Pons (tissue), 1 donor: ENCODE data around the gene CHAC1.

Experiments
- DNase-seq: peaks from one replicate; pipeline ENCODE4 v3.0.0-alpha.2; 2016; ENCODE audit warnings: low spot score

The CHAC1 gene

DNA sequence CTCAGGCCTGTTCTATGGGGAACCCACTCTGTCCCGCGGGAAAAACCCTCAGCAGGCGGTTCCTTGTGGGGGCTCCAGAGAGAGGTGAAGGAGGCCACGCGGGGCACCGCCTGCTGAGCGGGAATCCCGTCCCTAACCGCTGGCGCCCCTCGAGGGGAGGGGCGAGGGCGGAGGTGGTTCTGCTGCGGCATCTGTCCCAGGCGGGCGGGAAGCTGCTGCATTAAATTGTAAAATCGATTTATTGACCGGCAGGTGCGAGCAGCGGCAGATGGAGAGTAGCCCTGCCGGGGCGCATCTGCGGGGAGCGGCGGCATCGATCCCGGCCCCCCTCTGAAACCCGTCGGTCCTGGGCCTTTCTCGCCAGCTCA, 27.8 kb upstream of the CHAC1 start:
- DNase-seq = no peak

DNA sequence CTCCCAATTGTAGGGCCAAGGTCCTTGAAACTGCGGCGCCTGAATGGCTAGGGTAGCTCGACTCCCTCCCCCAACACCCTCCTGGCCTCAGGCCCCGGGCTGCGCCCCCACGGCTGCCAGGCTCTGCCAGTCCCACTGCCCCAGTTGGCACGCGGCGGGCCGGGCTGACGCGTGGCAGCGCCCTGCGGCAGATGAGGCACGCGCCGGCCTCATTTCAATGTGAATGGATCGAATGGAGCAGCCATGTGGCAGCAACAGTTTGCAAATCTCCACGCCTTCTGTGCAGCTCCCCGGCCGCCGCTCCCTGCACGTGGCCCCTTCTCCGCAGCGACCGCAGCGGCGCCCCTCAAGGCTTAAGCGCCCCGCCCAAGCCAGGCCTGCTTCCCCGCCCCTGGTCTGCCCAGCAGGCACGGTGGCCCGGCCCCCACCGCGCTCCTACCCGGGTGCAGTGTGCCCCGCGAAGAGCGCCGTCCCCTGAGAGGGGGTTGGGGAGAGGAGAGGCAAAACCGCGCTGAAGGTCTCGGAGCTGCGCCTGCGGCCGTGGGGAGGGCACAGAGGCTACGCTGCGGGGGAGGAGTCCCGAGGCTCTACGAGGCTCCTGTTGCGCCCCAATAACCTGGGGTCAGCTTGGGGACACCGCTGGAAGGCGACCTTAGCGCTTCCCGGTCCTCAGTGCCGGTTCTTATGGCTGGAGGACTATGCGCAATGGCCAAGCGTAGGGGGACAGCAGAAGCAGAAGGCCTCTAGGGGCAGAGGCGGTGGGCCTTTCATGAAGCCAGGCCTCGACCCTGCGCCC, 27.2 kb upstream of the CHAC1 start:
- DNase-seq = no peak

DNA sequence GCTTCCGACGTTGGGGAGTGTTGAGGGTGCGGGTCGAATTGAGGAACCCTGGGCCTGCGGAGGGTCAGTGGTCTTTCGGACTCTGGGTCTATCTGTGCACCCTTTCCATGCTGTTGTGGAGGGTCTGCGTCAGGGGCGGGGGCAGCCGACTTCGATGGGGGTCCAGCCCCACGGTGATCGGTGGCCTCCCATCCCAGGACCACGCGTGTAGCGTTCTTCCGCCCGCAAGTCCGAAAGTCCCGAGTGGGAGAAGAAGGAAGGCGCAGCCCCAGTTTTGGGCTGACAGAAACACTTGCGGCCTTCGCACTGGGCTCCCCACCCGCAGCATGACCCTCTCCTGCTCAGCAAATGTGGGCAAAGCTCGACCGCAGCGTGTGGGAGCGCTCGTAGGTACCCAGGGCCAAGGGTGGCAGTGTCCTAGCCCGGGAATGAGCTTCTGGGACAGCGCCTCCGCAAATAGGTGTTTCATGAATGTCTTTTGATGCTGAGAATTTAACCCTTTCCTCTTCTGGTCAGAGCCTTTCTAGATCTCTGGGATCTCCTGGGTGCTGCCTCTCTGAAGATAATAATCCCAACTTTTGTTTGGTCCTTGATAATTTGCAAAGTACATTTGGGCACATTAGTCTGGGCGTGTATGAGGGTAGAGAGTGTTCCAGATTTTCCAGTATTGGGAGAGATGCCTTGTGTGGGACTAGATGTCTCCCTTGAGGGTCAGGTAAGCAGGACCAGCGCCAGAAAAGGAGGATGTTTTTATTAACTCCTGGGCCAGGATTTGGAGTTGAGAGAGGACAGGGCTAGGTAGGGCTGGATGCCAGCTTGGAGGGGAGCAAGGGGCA, 26.4 kb upstream of the CHAC1 start:
- DNase-seq = no peak

DNA sequence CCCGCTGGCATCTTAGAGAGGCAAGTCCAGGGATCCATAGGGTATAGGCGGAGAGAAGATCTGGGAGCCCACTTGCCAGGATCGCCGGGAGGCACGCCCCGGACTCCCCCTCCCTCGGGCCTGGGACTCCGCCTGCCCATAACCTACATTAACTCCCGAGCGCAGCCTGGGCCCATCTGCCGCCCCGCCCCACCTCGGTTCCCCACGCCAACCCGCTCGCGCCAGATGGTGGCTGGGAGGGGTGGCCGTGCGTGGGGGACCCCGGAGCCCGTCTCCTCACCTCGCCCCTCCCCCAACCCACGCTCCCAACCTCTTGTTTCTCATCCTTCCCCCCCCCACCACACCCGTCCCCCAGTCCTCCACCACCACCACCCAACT, 25.8 kb upstream of the CHAC1 start:
- no peak for DNase-seq

DNA sequence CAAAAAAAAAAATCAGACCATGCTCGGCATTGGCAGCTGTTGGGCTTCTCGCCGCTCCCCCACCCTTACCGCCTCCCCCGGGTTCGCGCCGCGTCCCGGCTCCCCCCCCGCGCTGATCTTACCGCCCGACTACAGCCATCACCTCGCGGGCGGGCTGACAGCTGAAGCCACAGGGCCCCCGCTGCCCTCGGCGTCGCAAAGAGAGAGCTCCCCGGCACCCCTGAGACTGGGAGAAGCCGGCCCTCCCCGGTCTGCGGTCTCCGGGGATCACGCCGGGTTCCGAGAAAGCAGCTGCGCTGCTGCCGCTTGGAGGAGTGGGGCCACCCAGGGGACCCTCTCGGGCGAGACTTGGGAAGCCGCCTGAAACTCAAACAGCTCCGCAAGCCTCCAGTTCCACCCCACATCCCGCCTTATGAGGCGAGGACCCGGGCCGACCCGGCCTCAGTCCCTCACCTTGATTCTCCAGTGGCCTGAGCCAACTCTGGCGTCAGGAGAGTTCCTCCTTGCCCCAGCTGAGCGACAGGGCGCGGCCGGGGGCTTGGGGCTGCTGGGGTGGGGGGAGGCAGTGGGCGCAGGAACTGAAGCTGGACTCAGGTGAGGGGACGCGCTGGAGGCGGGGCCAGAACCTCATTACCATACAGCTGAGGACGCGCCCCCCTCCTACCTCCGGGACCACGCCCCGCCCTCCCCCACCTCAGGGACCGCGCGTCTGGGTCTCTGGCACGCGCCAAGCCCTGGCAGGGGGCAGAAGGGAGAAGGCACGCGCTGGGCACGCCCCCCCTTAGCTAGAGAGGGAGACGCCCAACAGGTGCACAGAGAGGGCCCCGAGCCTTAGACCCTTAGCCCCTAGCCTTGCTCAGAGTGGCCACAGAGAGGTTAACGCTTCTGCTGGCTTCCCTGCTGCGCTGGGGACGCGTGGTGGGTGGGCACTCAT, 25.1 kb upstream of the CHAC1 start:
- no peak for DNase-seq

DNA sequence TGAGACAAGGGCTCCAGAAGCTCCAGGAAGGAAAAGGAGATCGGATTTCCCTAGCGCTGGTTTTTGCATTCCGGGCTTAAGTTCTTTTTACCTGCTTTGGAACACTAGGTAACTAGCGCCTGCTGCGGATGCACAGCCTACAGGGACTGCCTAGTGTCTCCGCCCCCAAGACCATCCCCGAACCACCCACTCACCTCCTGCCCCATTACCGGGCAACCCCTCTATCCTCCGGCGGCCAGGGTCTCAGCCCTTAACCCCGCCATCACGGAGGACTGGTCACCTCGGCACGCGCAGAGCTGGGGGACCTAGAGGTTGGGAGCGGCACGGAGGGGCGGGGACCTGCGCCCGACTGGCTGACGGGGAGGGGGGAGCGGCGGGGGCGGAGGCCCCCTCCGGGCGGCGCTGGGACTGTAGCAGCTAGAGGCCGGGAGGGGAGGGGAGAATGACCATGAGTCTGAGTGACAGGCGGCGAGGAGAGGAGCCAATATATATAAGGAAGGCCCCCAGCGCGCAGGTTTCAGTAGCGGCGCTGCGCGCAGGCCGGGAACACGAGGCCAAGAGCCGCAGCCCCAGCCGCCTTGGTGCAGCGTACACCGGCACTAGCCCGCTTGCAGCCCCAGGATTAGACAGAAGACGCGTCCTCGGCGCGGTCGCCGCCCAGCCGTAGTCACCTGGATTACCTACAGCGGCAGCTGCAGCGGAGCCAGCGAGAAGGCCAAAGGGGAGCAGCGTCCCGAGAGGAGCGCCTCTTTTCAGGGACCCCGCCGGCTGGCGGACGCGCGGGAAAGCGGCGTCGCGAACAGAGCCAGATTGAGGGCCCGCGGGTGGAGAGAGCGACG, 24.2 kb upstream of the CHAC1 start, which contains the start of gene DLL4:
Gene DLL4 (plus strand): TSS at position 520 of the 839 bp plus-strand sequence. CDS start 329 bp downstream, outside the sequence.
- no peak for DNase-seq

DNA sequence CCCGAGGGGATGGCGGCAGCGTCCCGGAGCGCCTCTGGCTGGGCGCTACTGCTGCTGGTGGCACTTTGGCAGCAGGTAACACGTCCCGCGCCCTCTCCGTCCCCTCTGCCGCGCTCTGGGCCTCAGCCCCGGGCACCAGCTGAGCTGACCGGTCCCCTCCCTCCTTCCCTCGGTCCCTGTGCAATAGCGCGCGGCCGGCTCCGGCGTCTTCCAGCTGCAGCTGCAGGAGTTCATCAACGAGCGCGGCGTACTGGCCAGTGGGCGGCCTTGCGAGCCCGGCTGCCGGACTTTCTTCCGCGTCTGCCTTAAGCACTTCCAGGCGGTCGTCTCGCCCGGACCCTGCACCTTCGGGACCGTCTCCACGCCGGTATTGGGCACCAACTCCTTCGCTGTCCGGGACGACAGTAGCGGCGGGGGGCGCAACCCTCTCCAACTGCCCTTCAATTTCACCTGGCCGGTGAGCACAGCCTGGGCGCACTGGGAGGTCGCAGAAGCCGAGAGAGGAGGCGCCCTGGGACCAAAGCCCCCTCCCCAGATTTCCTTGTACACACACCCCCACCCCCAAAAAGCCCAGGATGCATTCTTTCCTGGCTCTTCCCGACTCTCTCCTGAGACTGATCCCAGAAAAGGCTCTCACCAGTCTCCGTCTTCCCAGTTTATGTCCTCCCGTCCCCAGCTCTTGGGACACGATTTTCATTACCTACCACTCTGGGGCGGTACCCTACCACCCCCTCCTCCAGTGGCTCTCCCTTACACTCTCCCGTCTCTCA, 23.4 kb upstream of the CHAC1 start:
- no peak for DNase-seq

DNA sequence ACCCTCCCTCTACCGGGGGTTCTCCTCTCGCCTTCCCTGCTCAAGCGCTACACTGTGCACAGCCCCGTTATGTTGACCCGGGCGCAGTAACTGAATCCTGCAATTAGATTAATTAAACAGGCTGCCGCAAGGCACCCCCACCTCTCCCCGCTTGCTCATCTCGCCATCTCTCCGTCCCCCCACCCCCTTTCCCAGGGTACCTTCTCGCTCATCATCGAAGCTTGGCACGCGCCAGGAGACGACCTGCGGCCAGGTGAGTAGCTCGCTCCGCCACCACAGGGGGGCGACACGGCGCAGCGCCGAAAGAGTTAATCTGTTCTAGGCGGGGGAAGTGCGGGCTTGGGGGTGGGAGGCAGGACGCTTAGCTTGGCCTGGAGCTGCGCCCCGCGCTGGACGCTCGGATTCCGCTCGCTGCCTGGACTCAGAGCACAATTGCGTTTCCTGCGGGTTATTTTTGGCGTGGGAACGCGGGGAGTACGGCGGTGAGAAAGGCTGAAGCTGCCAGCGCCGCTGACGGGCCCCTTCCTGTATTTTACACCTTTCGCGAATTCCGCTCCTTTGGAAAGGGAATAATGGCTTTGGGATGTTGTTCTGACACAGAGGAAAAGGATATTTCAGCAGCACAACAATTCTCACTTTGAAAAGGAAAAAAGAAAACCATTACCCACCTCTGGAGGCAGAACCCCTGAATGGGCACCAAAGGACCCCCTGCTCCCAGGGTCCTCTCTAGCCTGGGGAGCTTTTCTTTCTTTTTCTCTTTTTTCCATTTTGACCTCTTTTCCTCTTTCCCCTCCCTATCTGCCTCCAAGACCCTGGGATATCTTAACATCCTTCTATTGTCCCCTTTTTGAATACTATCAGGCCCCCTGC, 22.6 kb upstream of the CHAC1 start:
- DNase-seq = no peak

DNA sequence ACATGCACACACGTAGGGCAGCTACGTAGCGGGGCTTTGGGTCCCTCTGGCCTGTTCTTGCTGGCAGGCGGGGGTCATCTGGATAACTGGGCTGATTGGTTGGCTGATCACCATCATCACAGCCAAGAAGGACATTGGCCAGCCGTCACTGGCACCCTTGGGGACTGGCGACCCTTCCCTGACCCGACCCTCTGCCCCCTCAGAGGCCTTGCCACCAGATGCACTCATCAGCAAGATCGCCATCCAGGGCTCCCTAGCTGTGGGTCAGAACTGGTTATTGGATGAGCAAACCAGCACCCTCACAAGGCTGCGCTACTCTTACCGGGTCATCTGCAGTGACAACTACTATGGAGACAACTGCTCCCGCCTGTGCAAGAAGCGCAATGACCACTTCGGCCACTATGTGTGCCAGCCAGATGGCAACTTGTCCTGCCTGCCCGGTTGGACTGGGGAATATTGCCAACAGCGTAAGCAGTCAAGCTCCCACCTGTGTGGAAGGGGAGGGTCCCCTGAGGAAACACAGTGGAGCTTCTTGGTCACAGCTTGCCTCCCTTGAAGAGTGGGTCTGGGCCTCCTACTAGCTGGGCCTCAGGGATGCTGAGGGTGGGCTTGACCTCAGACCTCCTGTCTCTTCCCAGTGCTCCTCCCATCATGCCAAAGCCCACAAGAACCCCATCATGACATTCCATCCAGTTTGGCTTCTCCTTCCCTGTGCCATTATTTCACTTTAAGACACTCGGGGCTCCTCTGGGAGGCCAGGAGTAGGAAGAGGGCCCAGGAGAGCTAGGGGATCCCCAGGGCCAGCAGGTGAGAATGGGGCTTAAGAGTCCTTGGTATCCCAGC, 21.8 kb upstream of the CHAC1 start:
- no peak for DNase-seq

DNA sequence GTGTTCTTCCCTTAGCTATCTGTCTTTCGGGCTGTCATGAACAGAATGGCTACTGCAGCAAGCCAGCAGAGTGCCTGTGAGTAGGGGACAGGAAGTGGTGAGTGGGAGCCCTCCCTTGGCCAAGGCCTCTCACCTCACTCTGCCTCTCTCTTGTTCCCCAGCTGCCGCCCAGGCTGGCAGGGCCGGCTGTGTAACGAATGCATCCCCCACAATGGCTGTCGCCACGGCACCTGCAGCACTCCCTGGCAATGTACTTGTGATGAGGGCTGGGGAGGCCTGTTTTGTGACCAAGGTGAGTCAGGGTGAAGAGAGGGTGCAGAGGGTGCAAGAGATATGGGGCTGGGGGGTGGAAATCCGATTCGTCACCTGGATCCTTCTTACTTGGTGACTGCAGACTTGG, 21.1 kb upstream of the CHAC1 start:
- DNase-seq = no peak

DNA sequence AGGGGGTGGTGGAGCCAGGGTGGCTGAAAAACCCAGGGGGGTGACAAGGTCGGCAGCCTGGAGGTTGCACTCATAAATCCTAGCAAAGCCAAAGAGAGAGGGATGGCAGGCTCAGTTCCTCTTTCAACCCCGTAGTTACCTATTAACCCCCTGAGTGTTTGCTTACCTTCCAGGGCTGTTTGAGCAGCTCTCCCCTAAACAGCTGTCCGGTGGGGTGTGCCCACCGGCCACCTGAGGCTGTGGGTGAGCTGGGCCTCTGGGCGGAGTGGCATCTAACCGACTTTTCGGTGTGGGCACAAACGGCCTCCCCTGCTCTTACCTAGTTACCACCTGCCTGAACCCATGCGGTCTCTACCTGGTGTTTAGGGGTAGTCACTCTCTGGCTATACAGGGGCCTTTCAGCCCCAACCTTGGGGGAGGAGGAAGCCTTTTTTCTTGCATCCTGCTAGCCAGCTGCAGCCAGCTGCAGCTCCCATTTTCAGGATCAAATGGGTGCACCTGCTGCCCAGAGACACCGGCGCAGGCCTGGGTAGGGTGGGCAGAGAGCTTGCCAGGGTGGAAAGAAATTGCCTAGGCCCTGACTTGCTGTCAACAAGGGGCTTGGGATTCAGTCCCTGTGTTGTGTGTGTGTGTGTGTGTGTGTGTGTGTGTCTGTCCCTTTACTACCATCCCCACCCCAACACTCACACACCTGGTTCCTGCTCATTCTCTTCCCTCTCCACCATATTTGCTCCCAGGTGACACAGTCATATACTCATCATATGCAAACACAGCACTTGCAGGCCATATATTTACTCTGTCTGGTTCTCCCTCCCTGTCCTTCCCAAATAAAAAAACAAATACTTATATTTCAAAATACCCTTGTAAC, 20.4 kb upstream of the CHAC1 start:
- DNase-seq = no peak

DNA sequence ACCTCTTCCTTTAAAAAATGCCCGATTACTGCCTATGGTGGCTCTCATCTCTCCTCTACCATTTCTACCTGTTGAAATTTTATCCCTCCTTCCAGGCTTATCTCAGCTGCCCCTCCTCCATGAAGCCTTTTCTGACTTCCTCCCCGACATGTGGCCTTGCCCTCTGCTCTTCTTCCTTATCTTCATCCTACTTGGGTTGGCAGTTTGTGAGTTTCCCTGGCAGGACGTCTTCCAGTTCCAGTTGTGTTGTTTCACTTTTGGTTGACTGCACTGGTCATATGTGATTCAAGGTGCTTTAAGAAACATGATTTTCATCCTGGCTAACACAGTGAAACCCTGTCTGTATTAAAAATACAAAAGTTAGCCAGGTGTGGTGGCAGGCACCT, 19.8 kb upstream of the CHAC1 start:
- no peak for DNase-seq

DNA sequence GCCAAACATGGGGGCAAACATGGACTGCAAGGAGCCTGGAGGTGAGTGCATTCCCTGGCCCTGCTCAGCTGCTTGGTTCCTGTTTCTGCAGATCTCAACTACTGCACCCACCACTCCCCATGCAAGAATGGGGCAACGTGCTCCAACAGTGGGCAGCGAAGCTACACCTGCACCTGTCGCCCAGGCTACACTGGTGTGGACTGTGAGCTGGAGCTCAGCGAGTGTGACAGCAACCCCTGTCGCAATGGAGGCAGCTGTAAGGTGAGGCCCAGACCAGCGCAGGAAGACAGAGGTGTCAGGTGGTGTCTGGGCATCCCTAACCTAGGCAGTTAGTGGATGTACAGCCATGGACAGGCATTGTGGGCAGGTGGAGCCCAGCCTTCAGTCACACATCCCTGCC, 18.8 kb upstream of the CHAC1 start:
- DNase-seq = no peak

DNA sequence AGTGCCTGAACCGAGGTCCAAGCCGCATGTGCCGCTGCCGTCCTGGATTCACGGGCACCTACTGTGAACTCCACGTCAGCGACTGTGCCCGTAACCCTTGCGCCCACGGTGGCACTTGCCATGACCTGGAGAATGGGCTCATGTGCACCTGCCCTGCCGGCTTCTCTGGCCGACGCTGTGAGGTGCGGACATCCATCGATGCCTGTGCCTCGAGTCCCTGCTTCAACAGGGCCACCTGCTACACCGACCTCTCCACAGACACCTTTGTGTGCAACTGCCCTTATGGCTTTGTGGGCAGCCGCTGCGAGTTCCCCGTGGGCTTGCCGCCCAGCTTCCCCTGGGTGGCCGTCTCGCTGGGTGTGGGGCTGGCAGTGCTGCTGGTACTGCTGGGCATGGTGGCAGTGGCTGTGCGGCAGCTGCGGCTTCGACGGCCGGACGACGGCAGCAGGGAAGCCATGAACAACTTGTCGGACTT, 17.0 kb upstream of the CHAC1 start:
- DNase-seq = no peak

DNA sequence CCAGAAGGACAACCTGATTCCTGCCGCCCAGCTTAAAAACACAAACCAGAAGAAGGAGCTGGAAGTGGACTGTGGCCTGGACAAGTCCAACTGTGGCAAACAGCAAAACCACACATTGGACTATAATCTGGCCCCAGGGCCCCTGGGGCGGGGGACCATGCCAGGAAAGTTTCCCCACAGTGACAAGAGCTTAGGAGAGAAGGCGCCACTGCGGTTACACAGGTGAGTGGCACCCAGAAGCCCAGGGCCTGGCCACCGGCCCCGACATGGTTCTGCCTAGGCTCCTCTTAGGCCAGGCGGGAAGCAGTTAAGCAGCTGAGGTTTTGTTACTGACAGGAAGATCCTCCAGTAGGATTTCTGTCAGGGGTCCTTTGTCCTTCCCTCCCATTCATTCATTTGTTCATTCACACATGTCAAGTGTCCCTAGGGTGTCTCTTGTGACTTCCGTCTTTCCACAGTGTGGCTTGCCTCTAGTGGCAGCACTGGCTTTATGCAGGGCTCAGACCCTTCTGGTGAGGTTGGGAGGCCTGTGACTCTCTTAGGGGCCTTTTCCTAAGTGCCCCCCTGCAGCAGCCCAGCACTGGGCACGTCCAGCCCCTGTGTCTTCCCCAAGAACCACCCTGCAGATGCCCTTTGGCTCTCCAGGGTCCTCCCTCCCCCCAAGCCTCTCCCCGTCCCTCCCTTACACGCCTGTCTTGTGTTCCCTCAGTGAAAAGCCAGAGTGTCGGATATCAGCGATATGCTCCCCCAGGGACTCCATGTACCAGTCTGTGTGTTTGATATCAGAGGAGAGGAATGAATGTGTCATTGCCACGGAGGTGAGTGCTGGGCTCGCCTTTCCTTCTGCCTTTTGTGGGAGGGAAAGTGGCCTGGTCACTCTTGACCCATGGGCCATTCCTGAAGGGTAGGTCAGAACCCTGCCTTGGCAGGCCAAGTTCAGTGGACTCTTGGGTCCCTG, 16.3 kb upstream of the CHAC1 start:
- no peak for DNase-seq

DNA sequence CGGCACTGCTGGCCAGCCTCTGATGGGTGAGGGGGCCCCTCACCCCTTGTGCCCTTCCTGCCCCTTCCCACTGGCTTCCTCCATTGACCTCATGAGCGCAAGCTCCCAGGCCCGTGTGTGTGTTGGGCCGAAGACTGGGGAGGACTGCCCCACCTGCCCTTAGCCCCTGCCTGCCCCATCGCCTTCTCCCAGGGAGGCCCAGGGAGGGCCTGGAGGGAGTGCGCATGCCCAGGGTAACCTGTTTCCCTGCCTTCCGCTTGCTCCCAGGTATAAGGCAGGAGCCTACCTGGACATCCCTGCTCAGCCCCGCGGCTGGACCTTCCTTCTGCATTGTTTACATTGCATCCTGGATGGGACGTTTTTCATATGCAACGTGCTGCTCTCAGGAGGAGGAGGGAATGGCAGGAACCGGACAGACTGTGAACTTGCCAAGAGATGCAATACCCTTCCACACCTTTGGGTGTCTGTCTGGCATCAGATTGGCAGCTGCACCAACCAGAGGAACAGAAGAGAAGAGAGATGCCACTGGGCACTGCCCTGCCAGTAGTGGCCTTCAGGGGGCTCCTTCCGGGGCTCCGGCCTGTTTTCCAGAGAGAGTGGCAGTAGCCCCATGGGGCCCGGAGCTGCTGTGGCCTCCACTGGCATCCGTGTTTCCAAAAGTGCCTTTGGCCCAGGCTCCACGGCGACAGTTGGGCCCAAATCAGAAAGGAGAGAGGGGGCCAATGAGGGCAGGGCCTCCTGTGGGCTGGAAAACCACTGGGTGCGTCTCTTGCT, 15.3 kb upstream of the CHAC1 start:
- no peak for DNase-seq
